GM23338 (cell line): ENCODE data around the gene GPR63. TPM values are rescaled to one million over a fixed set of nuclear protein-coding genes. Genes with fewer than 3 reads are reported as not detected.

Experiments used
- ATAC-seq: fragments of 200-7000 bp; cut with Tn5 transposase; 3 replicates; pipeline ENCODE4 v1.9.1; 2020
- DNase-seq: peaks from one replicate; pipeline ENCODE4 v3.0.0-alpha.2; 2015; ENCODE audit warnings: low spot score
- H2AFZ ChIP-seq: fragments of 200-600 bp; sonication (generic); 2 replicates; pipeline ENCODE4 v1.8.0; 2016; ENCODE audit warnings: antibody characterized with exemption, mild to moderate bottlenecking, moderate library complexity
- H3F3A ChIP-seq: fragments of 200-600 bp; sonication (generic); replicated peaks from 2 replicates; pipeline ENCODE4 v1.8.0; 2017; ENCODE audit warnings: antibody characterized with exemption, mixed run types, low read depth
- H3K27ac ChIP-seq: fragments of 200-600 bp; sonication (generic); 2 replicates; pipeline ENCODE4 v1.6.1; 2016; ENCODE audit warnings: low read depth
- H3K27me3 ChIP-seq: fragments of 200-600 bp; sonication (generic); 2 replicates; pipeline ENCODE4 v1.8.0; 2016; ENCODE audit warnings: mild to moderate bottlenecking, mixed run types, moderate library complexity; ENCODE audit not compliant: insufficient read depth
- H3K36me3 ChIP-seq: fragments of 200-600 bp; sonication (generic); 2 replicates; pipeline ENCODE4 v1.8.0; 2016; ENCODE audit warnings: mild to moderate bottlenecking; ENCODE audit not compliant: insufficient read depth
- H3K4me1 ChIP-seq: fragments of 200-600 bp; sonication (generic); 2 replicates; pipeline ENCODE4 v1.8.0; 2016; ENCODE audit warnings: mild to moderate bottlenecking, moderate library complexity; ENCODE audit not compliant: insufficient read depth
- H3K4me2 ChIP-seq: fragments of 200-600 bp; sonication (generic); 2 replicates; pipeline ENCODE4 v1.7.1; 2017; ENCODE audit warnings: mixed run types
- H3K4me3 ChIP-seq: fragments of 200-600 bp; sonication (generic); 2 replicates; pipeline ENCODE4 v1.6.1; 2016; ENCODE audit warnings: mixed run types
- H3K79me2 ChIP-seq: fragments of 200-600 bp; sonication (generic); replicated peaks from 2 replicates; pipeline ENCODE4 v1.8.0; 2017; ENCODE audit warnings: mild to moderate bottlenecking; ENCODE audit not compliant: insufficient read depth
- H3K9me2 ChIP-seq: fragments of 200-600 bp; sonication (generic); 2 replicates; pipeline ENCODE4 v1.8.0; 2017; ENCODE audit not compliant: insufficient read depth
- H4K20me1 ChIP-seq: fragments of 200-600 bp; sonication (generic); replicated peaks from 2 replicates; pipeline ENCODE4 v1.8.0; 2017; ENCODE audit warnings: mild to moderate bottlenecking; ENCODE audit not compliant: insufficient read depth
- H3K27ac Mint-ChIP-seq: 2 replicates; pipeline ENCODE4 v1.8.0; 2020; ENCODE audit warnings: inconsistent platforms, mild to moderate bottlenecking, moderate library complexity, mixed read lengths
- H3K27me3 Mint-ChIP-seq: 3 replicates; pipeline ENCODE4 v1.8.0; 2022; ENCODE audit warnings: low read depth, mild to moderate bottlenecking, moderate library complexity, mixed read lengths, inconsistent platforms; ENCODE audit not compliant: insufficient read depth, poor library complexity
- H3K36me3 Mint-ChIP-seq: 3 replicates; pipeline ENCODE4 v1.8.0; 2021; ENCODE audit warnings: low read depth, mild to moderate bottlenecking, inconsistent platforms, moderate library complexity, mixed read lengths
- H3K4me1 Mint-ChIP-seq: 3 replicates; pipeline ENCODE4 v1.8.0; 2020; ENCODE audit warnings: mild to moderate bottlenecking, inconsistent platforms, mixed read lengths
- H3K4me3 Mint-ChIP-seq: 3 replicates; pipeline ENCODE4 v1.8.0; 2021; ENCODE audit warnings: moderate library complexity, mild to moderate bottlenecking, inconsistent platforms, mixed read lengths
- H3K9me3 Mint-ChIP-seq: 3 replicates; pipeline ENCODE4 v1.8.0; 2020; ENCODE audit warnings: moderate library complexity, mild to moderate bottlenecking, inconsistent platforms, mixed read lengths
- CREB1 ChIP-seq: fragments of 250-450 bp; sonication (Bioruptor Pico); IDR thresholded peaks from 2 replicates; pipeline ENCODE4 v1.5.0; 2020; ENCODE audit warnings: low read depth, mild to moderate bottlenecking, moderate library complexity
- EZH2 ChIP-seq: fragments of 200-600 bp; sonication (generic); IDR thresholded peaks from one replicate; pipeline ENCODE4 v1.8.0; 2017; ENCODE audit warnings: antibody characterized with exemption, mild to moderate bottlenecking, low read depth; ENCODE audit not compliant: unreplicated experiment
- EZH2phosphoT487 ChIP-seq: fragments of 200-600 bp; sonication (generic); IDR thresholded peaks from one replicate; pipeline ENCODE4 v1.8.1; 2018; ENCODE audit warnings: antibody characterized with exemption; ENCODE audit not compliant: unreplicated experiment
- JUNB ChIP-seq: IDR thresholded peaks from one replicate; pipeline ENCODE4 v1.6.1; 2016; ENCODE audit warnings: antibody characterized with exemption; ENCODE audit not compliant: unreplicated experiment
- NANOG ChIP-seq: IDR thresholded peaks from 2 replicates; pipeline ENCODE4 v1.6.1; 2016; ENCODE audit warnings: antibody characterized with exemption, borderline replicate concordance
- POLR2AphosphoS5 ChIP-seq: IDR thresholded peaks from 2 replicates; pipeline ENCODE4 v1.6.1; 2016; ENCODE audit warnings: antibody characterized with exemption, low read depth
- REST ChIP-seq: IDR thresholded peaks from one replicate; pipeline ENCODE4 v1.6.1; 2018; ENCODE audit warnings: antibody characterized with exemption; ENCODE audit not compliant: unreplicated experiment
- STAT1 ChIP-seq: IDR thresholded peaks from one replicate; pipeline ENCODE4 v1.6.1; 2016; ENCODE audit warnings: antibody characterized with exemption; ENCODE audit not compliant: unreplicated experiment
- ZNF114 ChIP-seq: fragments of 250-450 bp; sonication (Bioruptor Pico); IDR thresholded peaks from 2 replicates; pipeline ENCODE4 v1.5.0; 2020; ENCODE audit warnings: mild to moderate bottlenecking, moderate library complexity
- ZNF331 ChIP-seq: fragments of 250-450 bp; sonication (Bioruptor Pico); IDR thresholded peaks from 2 replicates; pipeline ENCODE4 v1.5.0; 2020; ENCODE audit warnings: low read depth, mild to moderate bottlenecking, moderate library complexity
- ZNF462 ChIP-seq: fragments of 250-450 bp; sonication (Bioruptor Pico); IDR thresholded peaks from 2 replicates; pipeline ENCODE4 v1.5.0; 2020; ENCODE audit warnings: mild to moderate bottlenecking, moderate library complexity
- polyA plus RNA-seq: library from polyadenylated mRNA; unstranded; fragments of >200 nt; fragmentation: Nextera tagmentation; extraction: Ambion mirVana; gene quantifications from 2 replicates; pipeline ENCODE4 v1.2.1, GENCODE V29; 2016
- total RNA-seq: library from RNA; depleted of rRNA; stranded (reverse); fragments of >200 nt; shearing (Covaris generic); gene quantifications from 2 replicates; pipeline ENCODE4 v1.2.3, GENCODE V29; 2014
- TF ChIP-seq, protein P1 (sequence below): IDR thresholded peaks from 2 replicates; pipeline ENCODE4 v1.6.1; 2016; ENCODE audit warnings: antibody characterized with exemption
- TF ChIP-seq, protein P2 (sequence below), 2 experiments: fragments of 200-600 bp in 1 of 2; sonication (generic) in 1 of 2; conservative IDR thresholded peaks; 2 replicates each; pipeline versions ENCODE4 v1.5.1 to v1.6.1; 2016 to 2017; ENCODE audit warnings: antibody characterized with exemption in 2 of 2, low read depth in 2 of 2, mild to moderate bottlenecking in 2 of 2, moderate library complexity in 1 of 2

GPR63 gene
- total and polyA plus RNA-seq, 2 experiments from 2014 or later = 5.4 to 19.3 TPM

DNA sequence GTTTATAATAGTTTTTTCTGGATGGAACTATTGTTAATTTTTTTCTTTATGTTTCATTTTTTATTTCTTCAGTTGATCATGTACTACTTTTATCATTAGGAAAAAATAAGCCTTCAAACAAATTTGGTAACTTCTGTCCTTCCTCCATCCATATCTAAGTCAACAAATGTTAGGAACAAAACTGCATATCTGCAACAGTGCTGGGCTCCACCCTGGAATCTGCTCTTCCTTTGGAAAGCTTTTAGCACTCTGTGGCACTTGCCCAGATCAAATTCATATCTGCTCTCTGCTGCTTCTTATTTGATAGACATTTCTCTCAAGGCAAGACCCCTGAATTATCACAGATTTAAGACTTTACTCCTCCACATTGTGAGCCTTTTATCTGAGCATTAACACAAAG is 24.3 kb upstream of the GPR63 start:
- Histone ChIP-seq H2AFZ (no peak overlapping the region), H3K9me2 (0 out of 2 replicates have a peak, but pooled peaks cover 5% of the 10 kb centered on the region), H3K4me1 (no peaks in the 10 kb centered on the region), H3K27ac (no peak overlapping the region), H3K36me3 (no peaks in the 10 kb centered on the region; the same call in 1 of the 2 replicates), H3K79me2 (no peaks in the 10 kb centered on the region), H3K4me2 (no peak overlapping the region), H3F3A (no peaks in the 10 kb centered on the region), H4K20me1 (no peaks in the 10 kb centered on the region), H3K4me3 (no peak overlapping the region), H3K27me3 (no peaks in the 10 kb centered on the region)
- ATAC-seq (no peak), DNase-seq (no peak)
- Mint-ChIP-seq H3K9me3 (peaks cover 20% of the 10 kb centered on the region), H3K4me3 (no peak overlapping the region), H3K36me3 (peaks cover 13% of the 10 kb centered on the region; the same call in 2 of the 3 replicates), H3K27me3 (peaks cover 2% of the 10 kb centered on the region), H3K4me1 (no peaks in the 10 kb centered on the region), H3K27ac (no peak overlapping the region)
- TF ChIP-seq CREB1 (CRISPR knock-in tag) (no peak), REST (no peak), STAT1 (no peak), EZH2phosphoT487 (no peak), EZH2 (no peak), ZNF331 (CRISPR knock-in tag) (no peak), NANOG (no peak), ZNF114 (no peak), JUNB (no peak), ZNF462 (CRISPR knock-in tag) (no peak), POLR2AphosphoS5 (no peak)
- TF ChIP-seq, protein P1, sequence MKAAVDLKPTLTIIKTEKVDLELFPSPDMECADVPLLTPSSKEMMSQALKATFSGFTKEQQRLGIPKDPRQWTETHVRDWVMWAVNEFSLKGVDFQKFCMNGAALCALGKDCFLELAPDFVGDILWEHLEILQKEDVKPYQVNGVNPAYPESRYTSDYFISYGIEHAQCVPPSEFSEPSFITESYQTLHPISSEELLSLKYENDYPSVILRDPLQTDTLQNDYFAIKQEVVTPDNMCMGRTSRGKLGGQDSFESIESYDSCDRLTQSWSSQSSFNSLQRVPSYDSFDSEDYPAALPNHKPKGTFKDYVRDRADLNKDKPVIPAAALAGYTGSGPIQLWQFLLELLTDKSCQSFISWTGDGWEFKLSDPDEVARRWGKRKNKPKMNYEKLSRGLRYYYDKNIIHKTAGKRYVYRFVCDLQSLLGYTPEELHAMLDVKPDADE = no peak
- TF ChIP-seq, protein P2, sequence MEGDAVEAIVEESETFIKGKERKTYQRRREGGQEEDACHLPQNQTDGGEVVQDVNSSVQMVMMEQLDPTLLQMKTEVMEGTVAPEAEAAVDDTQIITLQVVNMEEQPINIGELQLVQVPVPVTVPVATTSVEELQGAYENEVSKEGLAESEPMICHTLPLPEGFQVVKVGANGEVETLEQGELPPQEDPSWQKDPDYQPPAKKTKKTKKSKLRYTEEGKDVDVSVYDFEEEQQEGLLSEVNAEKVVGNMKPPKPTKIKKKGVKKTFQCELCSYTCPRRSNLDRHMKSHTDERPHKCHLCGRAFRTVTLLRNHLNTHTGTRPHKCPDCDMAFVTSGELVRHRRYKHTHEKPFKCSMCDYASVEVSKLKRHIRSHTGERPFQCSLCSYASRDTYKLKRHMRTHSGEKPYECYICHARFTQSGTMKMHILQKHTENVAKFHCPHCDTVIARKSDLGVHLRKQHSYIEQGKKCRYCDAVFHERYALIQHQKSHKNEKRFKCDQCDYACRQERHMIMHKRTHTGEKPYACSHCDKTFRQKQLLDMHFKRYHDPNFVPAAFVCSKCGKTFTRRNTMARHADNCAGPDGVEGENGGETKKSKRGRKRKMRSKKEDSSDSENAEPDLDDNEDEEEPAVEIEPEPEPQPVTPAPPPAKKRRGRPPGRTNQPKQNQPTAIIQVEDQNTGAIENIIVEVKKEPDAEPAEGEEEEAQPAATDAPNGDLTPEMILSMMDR (conservative IDR thresholded peaks at IDR 0.05; ENCODE audit: low read depth in 2 of 2) = no peak
